ENCODE data around the gene NAGA.

DNA sequence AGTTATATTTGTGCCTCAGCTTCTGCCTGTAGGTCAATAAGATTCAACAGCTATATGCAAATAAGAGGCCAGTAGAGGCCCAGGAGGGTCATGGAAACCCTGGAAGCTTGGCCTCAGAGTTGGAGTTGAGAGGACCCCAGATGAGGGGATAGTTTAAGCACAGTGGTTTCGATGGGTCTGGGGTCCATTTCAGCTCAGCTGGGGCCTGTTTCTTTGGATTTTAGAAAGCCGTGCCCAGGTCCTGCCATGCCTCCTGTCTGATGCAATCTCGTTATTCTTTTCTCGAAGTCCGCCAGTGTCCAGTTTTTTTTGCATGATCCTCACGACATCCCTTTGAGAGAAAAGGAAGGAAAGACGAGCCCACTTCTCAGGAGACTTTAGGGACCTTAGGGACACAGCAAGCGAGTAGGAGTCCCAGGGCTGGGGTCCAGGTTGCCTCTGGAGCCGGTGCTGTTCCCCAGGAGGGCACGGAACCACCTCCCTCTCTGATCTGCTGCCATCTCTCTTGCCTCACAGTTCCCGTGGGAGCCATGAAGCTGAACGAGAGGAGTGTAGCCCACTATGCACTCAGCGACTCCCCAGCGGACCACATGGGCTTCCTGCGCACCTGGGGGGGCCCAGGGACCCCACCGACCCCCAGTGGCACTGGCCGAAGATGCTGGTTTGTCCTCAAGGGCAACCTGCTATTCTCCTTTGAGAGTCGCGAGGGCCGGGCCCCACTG is 6.3 kb upstream of the NAGA start:
- TF ChIP-seq CTCF (conservative IDR thresholded peaks at IDR 0.05 in 1 of 2, IDR thresholded peaks at IDR 0.05 in 1 of 2; ENCODE audit: low read depth in 1 of 2, low read length in 2 of 2) (no peak), EZH2 (IDR thresholded peaks at IDR 0.05; ENCODE audit: low read length, missing control alignments) (no peak)
